ENCODE results near the gene TLE2. TPM values are rescaled to one million over a fixed set of nuclear protein-coding genes. Genes with fewer than 3 reads are reported as not detected.
A peak's percentile ranks its signal among the peaks of the same experiment; 100 is the strongest.

TLE2 gene
- total and polyA plus RNA-seq, 9 of the 15 experiments (the other 6 are each of a cell fraction or from before 2014, with no cell fraction given), result 0.35 to 13.1 (median 6.2) TPM

DNA sequence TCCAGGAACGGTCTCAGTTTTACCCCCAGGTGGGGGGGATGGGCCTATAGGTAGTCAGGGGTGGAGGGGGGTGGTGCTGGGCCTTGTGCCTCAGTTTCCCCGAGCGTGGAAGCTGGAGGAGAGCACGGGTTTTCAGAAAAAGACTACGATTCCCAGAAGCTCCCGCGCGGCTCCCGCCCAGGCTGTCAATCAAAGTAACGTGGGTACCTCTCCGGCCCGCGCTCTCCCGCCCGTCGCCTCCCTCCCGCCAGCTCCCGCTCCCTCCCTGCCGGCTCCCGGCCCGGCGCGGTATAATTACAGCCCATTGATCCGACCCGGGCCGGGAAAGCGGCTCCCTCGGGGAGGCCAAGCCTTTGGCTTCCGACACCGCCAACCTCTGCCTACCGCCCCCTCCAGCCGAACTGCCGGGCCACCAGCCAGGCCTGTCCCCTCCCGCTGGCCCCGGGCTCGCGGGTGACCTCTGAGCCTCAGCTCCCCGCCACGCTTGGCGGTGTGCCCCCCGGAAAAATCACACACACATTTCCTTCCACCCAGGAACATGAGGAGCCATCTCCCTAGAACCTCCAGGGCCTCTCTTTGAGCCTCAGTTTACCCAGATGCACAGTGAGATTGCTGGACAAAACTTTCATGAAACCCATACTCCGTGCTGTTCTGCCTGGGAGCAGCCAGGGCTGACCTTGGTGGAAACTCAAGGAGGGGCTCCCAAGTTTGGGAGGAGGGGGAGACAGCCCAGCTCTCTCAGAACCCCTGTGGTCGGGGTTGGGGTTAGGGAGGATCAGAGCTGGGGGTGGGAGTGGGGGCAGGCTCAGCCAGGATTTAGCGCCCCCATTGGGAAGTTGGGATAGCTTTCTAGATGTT lies 7.3 kb upstream of the TLE2 start (continued):
- TF ChIP-seq ASH1L (IDR thresholded peaks at IDR 0.05; ENCODE audit: borderline replicate concordance, low read depth, partially characterized antibody) (no peak), NR1H2 (CRISPR knock-in tag; IDR thresholded peaks at IDR 0.05) (no peak), E2F3 (CRISPR knock-in tag; IDR thresholded peaks at IDR 0.05) (peak; percentile 80), SRF (CRISPR knock-in tag; IDR thresholded peaks at IDR 0.05) (peak in 1 of 2 experiments; percentile 77; a peak in 1 of 4 replicates), KAT2B (IDR thresholded peaks at IDR 0.05; ENCODE audit: low read depth, low read length) (no peak), HNRNPLL (IDR thresholded peaks at IDR 0.05; ENCODE audit: low read depth, low read length, poor library complexity, severe bottlenecking) (peak; percentile 14), ZBTB7A (IDR thresholded peaks at IDR 0.05; ENCODE audit: borderline replicate concordance, control insufficient read depth, low read depth, low read length) (no peak; the same call in 1 of the 2 replicates), ZNF282 (CRISPR knock-in tag; IDR thresholded peaks at IDR 0.05) (peak; percentile 95; the same call in 1 of the 2 replicates), THRAP3 (IDR thresholded peaks at IDR 0.05; ENCODE audit: borderline replicate concordance) (no peak), SMARCA4 (IDR thresholded peaks at IDR 0.05) (0 out of 2 replicates have a peak, but pooled peaks have one; percentile 44), ZNF165 (CRISPR knock-in tag; IDR thresholded peaks at IDR 0.05; ENCODE audit: borderline replicate concordance) (no peak), FOXK1 (CRISPR knock-in tag; IDR thresholded peaks at IDR 0.05; ENCODE audit: borderline replicate concordance) (no peak), SMARCE1 (IDR thresholded peaks at IDR 0.05) (no peak), ZSCAN32 (CRISPR knock-in tag; IDR thresholded peaks at IDR 0.05) (0 out of 2 replicates have a peak, but pooled peaks have one; percentile 20), HDAC2 (IDR thresholded peaks at IDR 0.05) (peak; percentile 18), ZNF12 (CRISPR knock-in tag; IDR thresholded peaks at IDR 0.05) (no peak), NFXL1 (CRISPR knock-in tag; IDR thresholded peaks at IDR 0.05) (no peak), ZNF57 (CRISPR knock-in tag; IDR thresholded peaks at IDR 0.05) (no peak)
- TF ChIP-seq, protein P1, sequence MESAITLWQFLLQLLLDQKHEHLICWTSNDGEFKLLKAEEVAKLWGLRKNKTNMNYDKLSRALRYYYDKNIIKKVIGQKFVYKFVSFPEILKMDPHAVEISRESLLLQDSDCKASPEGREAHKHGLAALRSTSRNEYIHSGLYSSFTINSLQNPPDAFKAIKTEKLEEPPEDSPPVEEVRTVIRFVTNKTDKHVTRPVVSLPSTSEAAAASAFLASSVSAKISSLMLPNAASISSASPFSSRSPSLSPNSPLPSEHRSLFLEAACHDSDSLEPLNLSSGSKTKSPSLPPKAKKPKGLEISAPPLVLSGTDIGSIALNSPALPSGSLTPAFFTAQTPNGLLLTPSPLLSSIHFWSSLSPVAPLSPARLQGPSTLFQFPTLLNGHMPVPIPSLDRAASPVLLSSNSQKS (CRISPR knock-in tag; IDR thresholded peaks at IDR 0.05), result no peak
- TF ChIP-seq, protein P2, sequence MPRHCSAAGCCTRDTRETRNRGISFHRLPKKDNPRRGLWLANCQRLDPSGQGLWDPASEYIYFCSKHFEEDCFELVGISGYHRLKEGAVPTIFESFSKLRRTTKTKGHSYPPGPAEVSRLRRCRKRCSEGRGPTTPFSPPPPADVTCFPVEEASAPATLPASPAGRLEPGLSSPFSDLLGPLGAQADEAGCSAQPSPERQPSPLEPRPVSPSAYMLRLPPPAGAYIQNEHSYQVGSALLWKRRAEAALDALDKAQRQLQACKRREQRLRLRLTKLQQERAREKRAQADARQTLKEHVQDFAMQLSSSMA (CRISPR knock-in tag; IDR thresholded peaks at IDR 0.05), result no peak
- TF ChIP-seq, protein P3, sequence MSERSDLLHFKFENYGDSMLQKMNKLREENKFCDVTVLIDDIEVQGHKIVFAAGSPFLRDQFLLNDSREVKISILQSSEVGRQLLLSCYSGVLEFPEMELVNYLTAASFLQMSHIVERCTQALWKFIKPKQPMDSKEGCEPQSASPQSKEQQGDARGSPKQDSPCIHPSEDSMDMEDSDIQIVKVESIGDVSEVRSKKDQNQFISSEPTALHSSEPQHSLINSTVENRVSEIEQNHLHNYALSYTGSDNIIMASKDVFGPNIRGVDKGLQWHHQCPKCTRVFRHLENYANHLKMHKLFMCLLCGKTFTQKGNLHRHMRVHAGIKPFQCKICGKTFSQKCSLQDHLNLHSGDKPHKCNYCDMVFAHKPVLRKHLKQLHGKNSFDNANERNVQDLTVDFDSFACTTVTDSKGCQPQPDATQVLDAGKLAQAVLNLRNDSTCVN (CRISPR knock-in tag; IDR thresholded peaks at IDR 0.05), result no peak
- TF ChIP-seq, protein P4, sequence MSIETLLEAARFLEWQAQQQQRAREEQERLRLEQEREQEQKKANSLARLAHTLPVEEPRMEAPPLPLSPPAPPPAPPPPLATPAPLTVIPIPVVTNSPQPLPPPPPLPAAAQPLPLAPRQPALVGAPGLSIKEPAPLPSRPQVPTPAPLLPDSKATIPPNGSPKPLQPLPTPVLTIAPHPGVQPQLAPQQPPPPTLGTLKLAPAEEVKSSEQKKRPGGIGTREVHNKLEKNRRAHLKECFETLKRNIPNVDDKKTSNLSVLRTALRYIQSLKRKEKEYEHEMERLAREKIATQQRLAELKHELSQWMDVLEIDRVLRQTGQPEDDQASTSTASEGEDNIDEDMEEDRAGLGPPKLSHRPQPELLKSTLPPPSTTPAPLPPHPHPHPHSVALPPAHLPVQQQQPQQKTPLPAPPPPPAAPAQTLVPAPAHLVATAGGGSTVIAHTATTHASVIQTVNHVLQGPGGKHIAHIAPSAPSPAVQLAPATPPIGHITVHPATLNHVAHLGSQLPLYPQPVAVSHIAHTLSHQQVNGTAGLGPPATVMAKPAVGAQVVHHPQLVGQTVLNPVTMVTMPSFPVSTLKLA (conservative IDR thresholded peaks at IDR 0.05), result peak in 1 of 2 experiments; percentile 72; a peak in 3 of 4 replicates
